Measurements from ENCODE around the gene MALL.
A peak's percentile ranks its signal among the peaks of the same experiment; 100 is the strongest.
"Not testable (repeated sequence)": the region's sequence is repeated elsewhere in the genome, so short reads cannot be mapped to it uniquely, and the experiment has no call there.

The MALL gene

GRCh38 chr2:110097506-110098220, 18.0 kb downstream of the MALL start:
- TF ChIP-seq CTCF (IDR thresholded peaks at IDR 0.05; ENCODE audit: low read depth, low read length): no peak
- no peak for DNase-seq (ENCODE audit: low read depth in 2 of 2)
- H3K4me3 ChIP-seq (replicated peaks in 1 of 2; ENCODE audit: low read depth in 2 of 2, low read length in 2 of 2): no peak overlapping the region

GRCh38 chr2:110095994-110096633, 19.5 kb downstream of the MALL start:
- no peak for DNase-seq (ENCODE audit: low read depth in 2 of 2)
- no peak for TF ChIP-seq CTCF (IDR thresholded peaks at IDR 0.05; ENCODE audit: low read depth, low read length)
- H3K4me3 ChIP-seq (replicated peaks in 1 of 2; ENCODE audit: low read depth in 2 of 2, low read length in 2 of 2): no peak overlapping the region

- not testable (repeated sequence) for H3K4me3 ChIP-seq (replicated peaks in 1 of 2; ENCODE audit: low read depth in 2 of 2, low read length in 2 of 2)
- peak in 1 of 2 donors; percentile 38 for DNase-seq (ENCODE audit: low read depth in 2 of 2)
These were observed 20.6 kb downstream of the MALL start for GRCh38 chr2:110094884-110095534.

- DNase-seq (ENCODE audit: low read depth in 2 of 2); H3K4me3 ChIP-seq (replicated peaks in 1 of 2; ENCODE audit: low read depth in 2 of 2, low read length in 2 of 2): not testable (repeated sequence)
These were observed 21.7 kb downstream of the MALL start for GRCh38 chr2:110093924-110094323.

GRCh38 chr2:110090164-110090563, 25.5 kb downstream of the MALL start:
- not testable (repeated sequence) for H3K4me3 ChIP-seq (replicated peaks in 1 of 2; ENCODE audit: low read depth in 2 of 2, low read length in 2 of 2); DNase-seq (ENCODE audit: low read depth in 2 of 2)

- H3K4me3 ChIP-seq (replicated peaks in 1 of 2; ENCODE audit: low read depth in 2 of 2, low read length in 2 of 2); DNase-seq (ENCODE audit: low read depth in 2 of 2): not testable (repeated sequence)
These were observed 31.9 kb downstream of the MALL start for GRCh38 chr2:110083757-110084156.

GRCh38 chr2:110083162-110083561, 32.5 kb downstream of the MALL start:
- not testable (repeated sequence) for H3K4me3 ChIP-seq (replicated peaks in 1 of 2; ENCODE audit: low read depth in 2 of 2, low read length in 2 of 2)

GRCh38 chr2:110078104-110078503, 37.5 kb downstream of the MALL start:
- H3K4me3 ChIP-seq (replicated peaks in 1 of 2; ENCODE audit: low read depth in 2 of 2, low read length in 2 of 2); DNase-seq (ENCODE audit: low read depth in 2 of 2): not testable (repeated sequence)

More at GRCh38 chr2:110083162-110083561, 32.5 kb downstream of the MALL start:
- not testable (repeated sequence) for DNase-seq (ENCODE audit: low read depth in 2 of 2)

- not testable (repeated sequence) for H3K4me3 ChIP-seq (replicated peaks in 1 of 2; ENCODE audit: low read depth in 2 of 2, low read length in 2 of 2); DNase-seq (ENCODE audit: low read depth in 2 of 2)
These were observed 39.7 kb downstream of the MALL start for GRCh38 chr2:110075896-110076295.

GRCh38 chr2:110069869-110070268, 45.8 kb downstream of the MALL start:
- H3K4me3 ChIP-seq (replicated peaks in 1 of 2; ENCODE audit: low read depth in 2 of 2, low read length in 2 of 2); DNase-seq (ENCODE audit: low read depth in 2 of 2): not testable (repeated sequence)

GRCh38 chr2:110068153-110068552, 47.5 kb downstream of the MALL start:
- not testable (repeated sequence) for DNase-seq (ENCODE audit: low read depth in 2 of 2); H3K4me3 ChIP-seq (replicated peaks in 1 of 2; ENCODE audit: low read depth in 2 of 2, low read length in 2 of 2)

GRCh38 chr2:110062332-110062731, 53.3 kb downstream of the MALL start:
- not testable (repeated sequence) for DNase-seq (ENCODE audit: low read depth in 2 of 2)

GRCh38 chr2:110060550-110060949, 55.1 kb downstream of the MALL start:
- not testable (repeated sequence) for DNase-seq (ENCODE audit: low read depth in 2 of 2)

More at GRCh38 chr2:110062332-110062731, 53.3 kb downstream of the MALL start:
- H3K4me3 ChIP-seq (replicated peaks in 1 of 2; ENCODE audit: low read depth in 2 of 2, low read length in 2 of 2): not testable (repeated sequence)

GRCh38 chr2:110059694-110060358, 55.8 kb downstream of the MALL start:
- H3K4me3 ChIP-seq (replicated peaks in 1 of 2; ENCODE audit: low read depth in 2 of 2, low read length in 2 of 2); DNase-seq (ENCODE audit: low read depth in 2 of 2): not testable (repeated sequence)

More at GRCh38 chr2:110060550-110060949, 55.1 kb downstream of the MALL start:
- not testable (repeated sequence) for H3K4me3 ChIP-seq (replicated peaks in 1 of 2; ENCODE audit: low read depth in 2 of 2, low read length in 2 of 2)

- DNase-seq (ENCODE audit: low read depth in 2 of 2); H3K4me3 ChIP-seq (replicated peaks in 1 of 2; ENCODE audit: low read depth in 2 of 2, low read length in 2 of 2): not testable (repeated sequence)
These were observed 56.5 kb downstream of the MALL start for GRCh38 chr2:110059009-110059693.

Measured in cardiac fibroblast (primary cell).